ENCODE results near the gene KCNMB2.

Gene KCNMB2

DNA sequence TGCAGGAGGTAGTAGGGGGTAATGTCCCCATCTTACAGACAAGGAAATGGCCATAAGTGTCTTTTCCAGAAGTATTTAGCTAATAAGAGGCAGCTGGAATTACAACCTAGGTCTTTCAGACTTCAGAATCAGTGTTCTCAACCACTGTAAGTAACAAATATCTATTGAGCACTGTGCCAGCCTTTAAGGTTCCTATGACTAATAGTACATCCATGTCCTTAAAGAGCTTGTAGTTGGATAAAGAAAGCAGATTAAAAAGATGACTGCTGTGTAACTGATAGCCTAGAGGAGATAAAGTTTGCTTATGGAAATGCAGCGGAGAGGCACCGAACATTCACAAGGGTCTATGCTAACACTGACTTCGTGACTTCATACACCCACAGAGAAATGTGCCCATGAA, 136.0 kb downstream of the KCNMB2 start:
- Histone ChIP-seq H3K27ac (no peak overlapping the region), H3K9ac (ENCODE audit: insufficient read length) (no peak overlapping the region), H3K9me3 (ENCODE audit: low read depth, low read length) (no peaks in the 10 kb centered on the region), H3K4me3 (no peak overlapping the region), H3K36me3 (ENCODE audit: insufficient read depth, low read length) (no peaks in the 10 kb centered on the region)
- DNase-seq (ENCODE audit: low read depth, low spot score) = no peak
- TF ChIP-seq POLR2AphosphoS5 (IDR thresholded peaks at IDR 0.05; ENCODE audit: borderline replicate concordance, low read depth, low read length) (no peak), EZH2 (IDR thresholded peaks at IDR 0.05) (no peak), FOXP2 (optimal IDR thresholded peaks at IDR 0.05; ENCODE audit: control extremely low read depth, extremely low read length, insufficient read depth) (no peak)

DNA sequence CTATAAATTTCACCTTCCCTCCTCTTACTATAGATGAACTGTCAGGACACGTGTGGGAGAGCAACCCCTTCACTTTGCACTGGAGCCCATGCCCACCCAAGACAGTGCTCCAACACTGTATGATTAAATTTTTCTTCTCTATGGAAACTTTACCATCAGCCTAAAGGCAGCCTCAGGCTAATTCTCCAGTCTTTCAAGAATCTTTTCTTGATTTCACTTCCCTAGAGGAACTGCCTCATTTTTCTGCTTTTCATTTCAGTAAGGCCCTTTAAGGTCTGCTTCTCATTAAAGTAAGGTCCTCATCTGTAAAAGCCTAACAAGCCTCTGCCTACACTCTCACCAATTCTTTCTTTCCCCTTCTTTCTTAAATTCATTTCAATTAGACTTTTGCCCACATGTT, 137.3 kb downstream of the KCNMB2 start:
- DNase-seq (ENCODE audit: low read depth, low spot score) = no peak
- H3K9me3 ChIP-seq (ENCODE audit: low read depth, low read length) = no peaks in the 10 kb centered on the region
- H3K36me3 ChIP-seq (ENCODE audit: insufficient read depth, low read length) = no peaks in the 10 kb centered on the region
- H3K9ac ChIP-seq (ENCODE audit: insufficient read length) = no peak overlapping the region
- no peak overlapping the region for H3K4me3 ChIP-seq
- H3K27ac ChIP-seq = no peak overlapping the region; the same call in 1 of the 2 replicates
- TF ChIP-seq POLR2AphosphoS5 (IDR thresholded peaks at IDR 0.05; ENCODE audit: borderline replicate concordance, low read depth, low read length) (no peak), EZH2 (IDR thresholded peaks at IDR 0.05) (no peak), FOXP2 (optimal IDR thresholded peaks at IDR 0.05; ENCODE audit: control extremely low read depth, extremely low read length, insufficient read depth) (no peak)

DNA sequence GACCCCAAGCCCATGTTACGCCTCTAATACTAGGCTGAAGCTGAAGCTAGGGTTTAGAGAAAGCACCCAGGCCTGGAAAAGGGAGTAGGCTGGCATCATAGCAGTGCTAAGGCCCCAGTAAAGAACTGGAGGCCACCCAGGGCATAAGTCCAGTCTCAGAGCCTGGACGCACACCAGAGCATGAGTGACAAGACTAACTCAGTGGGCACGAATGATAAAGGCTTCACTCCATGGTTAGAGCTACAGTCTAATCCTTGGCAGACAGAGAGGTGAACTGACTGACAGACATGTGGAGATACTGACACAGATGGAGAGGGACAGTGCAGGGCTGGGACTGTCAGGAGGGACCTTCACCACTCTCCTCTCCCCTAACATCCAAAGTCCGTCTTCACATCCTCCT, 139.8 kb downstream of the KCNMB2 start:
- DNase-seq (ENCODE audit: low read depth, low spot score) = no peak
- TF ChIP-seq POLR2AphosphoS5 (IDR thresholded peaks at IDR 0.05; ENCODE audit: borderline replicate concordance, low read depth, low read length) = no peak
- TF ChIP-seq FOXP2 (optimal IDR thresholded peaks at IDR 0.05; ENCODE audit: control extremely low read depth, extremely low read length, insufficient read depth) = no peak
- no peak for TF ChIP-seq EZH2 (IDR thresholded peaks at IDR 0.05)
- Histone ChIP-seq H3K9me3 (ENCODE audit: low read depth, low read length) (no peaks in the 10 kb centered on the region), H3K36me3 (ENCODE audit: insufficient read depth, low read length) (no peaks in the 10 kb centered on the region), H3K4me3 (no peak overlapping the region), H3K9ac (ENCODE audit: insufficient read length) (no peak overlapping the region), H3K27ac (no peak overlapping the region)

DNA sequence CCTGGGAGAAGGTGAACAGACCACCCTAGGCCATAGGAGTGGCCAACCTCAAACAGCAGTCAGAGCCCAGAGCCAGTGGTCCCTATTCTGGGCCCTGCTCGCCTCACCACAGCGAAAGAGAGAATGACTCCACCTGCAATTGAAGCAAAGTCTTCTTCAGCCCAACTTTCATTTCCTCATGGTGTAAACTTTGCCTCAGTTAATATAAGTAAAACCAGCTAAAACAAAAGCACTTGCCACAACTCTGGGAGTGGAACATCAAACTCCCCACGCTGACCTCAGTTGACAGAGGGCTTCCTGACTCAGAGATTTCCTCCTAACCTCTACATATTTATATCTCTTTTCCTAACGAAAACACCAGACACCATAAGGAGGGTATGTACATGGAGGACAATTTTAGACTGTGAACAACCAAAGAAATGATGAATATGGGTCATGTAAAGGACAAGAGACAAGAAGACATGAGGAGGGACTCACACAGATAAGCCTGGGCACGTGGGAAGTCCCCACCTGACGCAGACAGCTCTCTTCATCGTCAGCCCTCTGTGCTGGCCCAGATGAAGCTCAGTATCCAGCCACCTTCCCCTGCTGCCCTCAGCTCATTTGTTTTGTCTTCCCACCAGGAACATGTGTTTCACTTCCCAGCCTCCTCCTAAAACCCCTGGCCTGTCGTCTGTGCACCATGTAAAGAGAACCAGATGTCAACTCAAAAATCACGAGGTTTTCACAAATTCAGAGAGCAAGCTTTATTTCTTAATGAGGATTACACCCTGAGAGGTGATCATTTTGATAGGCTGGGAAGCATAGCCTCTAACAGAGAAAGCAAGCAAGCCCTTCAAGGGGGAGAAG, 140.9 kb downstream of the KCNMB2 start:
- H3K36me3 ChIP-seq (ENCODE audit: insufficient read depth, low read length) = no peaks in the 10 kb centered on the region
- H3K9me3 ChIP-seq (ENCODE audit: low read depth, low read length) = no peaks in the 10 kb centered on the region
- H3K27ac ChIP-seq = no peak overlapping the region
- no peak overlapping the region for H3K9ac ChIP-seq (ENCODE audit: insufficient read length)
- TF ChIP-seq POLR2AphosphoS5 (IDR thresholded peaks at IDR 0.05; ENCODE audit: borderline replicate concordance, low read depth, low read length) (no peak), FOXP2 (optimal IDR thresholded peaks at IDR 0.05; ENCODE audit: control extremely low read depth, extremely low read length, insufficient read depth) (no peak), EZH2 (IDR thresholded peaks at IDR 0.05) (no peak)
- no peak for DNase-seq (ENCODE audit: low read depth, low spot score)
- H3K4me3 ChIP-seq = no peak overlapping the region

DNA sequence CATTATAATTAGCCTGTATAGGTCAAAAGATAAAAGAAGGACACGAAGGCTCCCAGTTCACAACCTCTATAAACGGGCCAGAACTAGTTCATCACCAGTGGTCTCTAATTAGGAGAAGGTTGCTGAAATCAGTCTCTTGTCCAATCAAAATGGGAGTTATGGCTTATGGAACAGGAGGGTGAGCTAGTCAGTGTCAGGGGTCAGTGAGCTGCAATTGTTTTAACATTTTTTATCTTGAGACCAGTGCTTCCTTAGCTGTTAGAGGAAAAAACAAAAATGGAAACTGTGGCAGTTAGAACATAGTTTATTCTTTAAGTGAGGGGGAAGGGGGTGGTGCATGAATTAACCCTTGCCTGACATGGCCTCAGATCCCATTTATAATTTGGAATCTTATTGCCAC, 141.7 kb downstream of the KCNMB2 start:
- Histone ChIP-seq H3K36me3 (ENCODE audit: insufficient read depth, low read length) (no peaks in the 10 kb centered on the region), H3K9ac (ENCODE audit: insufficient read length) (no peak overlapping the region), H3K27ac (no peak overlapping the region), H3K9me3 (ENCODE audit: low read depth, low read length) (no peaks in the 10 kb centered on the region), H3K4me3 (no peak overlapping the region)
- DNase-seq (ENCODE audit: low read depth, low spot score) = no peak
- TF ChIP-seq EZH2 (IDR thresholded peaks at IDR 0.05) (no peak), FOXP2 (optimal IDR thresholded peaks at IDR 0.05; ENCODE audit: control extremely low read depth, extremely low read length, insufficient read depth) (no peak), POLR2AphosphoS5 (IDR thresholded peaks at IDR 0.05; ENCODE audit: borderline replicate concordance, low read depth, low read length) (no peak)

DNA sequence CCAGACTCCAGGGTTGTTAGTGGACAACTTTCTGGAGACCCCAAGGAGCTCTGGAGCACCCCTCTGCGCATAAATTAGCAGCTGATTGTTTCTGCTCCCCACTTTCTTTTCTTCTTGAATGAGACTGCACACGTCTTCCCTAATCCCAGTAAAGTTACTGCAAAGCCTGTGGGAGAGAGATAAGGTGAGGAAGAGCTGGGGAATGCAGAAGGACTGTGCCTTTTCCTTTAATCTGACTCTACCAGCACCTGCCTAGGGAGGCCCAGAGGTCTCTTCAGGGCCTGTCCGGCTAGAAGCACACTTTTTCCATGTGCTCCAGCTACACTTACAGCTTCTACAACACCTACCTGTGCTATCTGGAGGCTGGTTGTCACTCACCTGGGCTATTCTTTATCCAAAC, 143.8 kb downstream of the KCNMB2 start:
- no peaks in the 10 kb centered on the region for H3K36me3 ChIP-seq (ENCODE audit: insufficient read depth, low read length)
- DNase-seq (ENCODE audit: low read depth, low spot score) = no peak
- H3K27ac ChIP-seq = no peak overlapping the region
- H3K9me3 ChIP-seq (ENCODE audit: low read depth, low read length) = no peaks in the 10 kb centered on the region
- no peak for TF ChIP-seq FOXP2 (optimal IDR thresholded peaks at IDR 0.05; ENCODE audit: control extremely low read depth, extremely low read length, insufficient read depth)
- no peak for TF ChIP-seq EZH2 (IDR thresholded peaks at IDR 0.05)
- TF ChIP-seq POLR2AphosphoS5 (IDR thresholded peaks at IDR 0.05; ENCODE audit: borderline replicate concordance, low read depth, low read length) = no peak
- H3K9ac ChIP-seq (ENCODE audit: insufficient read length) = no peak overlapping the region
- H3K4me3 ChIP-seq = no peak overlapping the region

DNA sequence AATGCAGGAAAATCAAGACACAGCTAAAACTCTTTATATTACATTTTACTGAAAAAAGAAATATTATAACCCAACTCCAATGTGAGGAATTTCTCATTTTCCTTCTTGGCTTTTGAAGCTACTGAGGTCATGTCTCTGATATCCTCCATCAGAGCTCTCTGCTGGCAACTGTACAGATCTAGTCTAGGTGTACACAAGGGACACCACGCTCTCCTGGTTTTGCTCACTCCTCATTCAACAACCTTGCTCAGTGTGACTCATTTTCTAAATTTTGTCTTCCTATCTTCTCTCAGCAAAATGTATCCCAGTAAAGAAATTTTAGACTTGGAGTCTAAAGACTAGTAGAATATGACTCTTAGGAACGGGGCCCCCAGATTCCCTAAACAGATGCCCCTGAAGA, 144.3 kb downstream of the KCNMB2 start:
- Histone ChIP-seq H3K4me3 (no peak overlapping the region), H3K27ac (no peak overlapping the region), H3K36me3 (ENCODE audit: insufficient read depth, low read length) (no peaks in the 10 kb centered on the region), H3K9ac (ENCODE audit: insufficient read length) (no peak overlapping the region), H3K9me3 (ENCODE audit: low read depth, low read length) (no peaks in the 10 kb centered on the region)
- no peak for TF ChIP-seq FOXP2 (optimal IDR thresholded peaks at IDR 0.05; ENCODE audit: control extremely low read depth, extremely low read length, insufficient read depth)
- no peak for TF ChIP-seq POLR2AphosphoS5 (IDR thresholded peaks at IDR 0.05; ENCODE audit: borderline replicate concordance, low read depth, low read length)
- no peak for TF ChIP-seq EZH2 (IDR thresholded peaks at IDR 0.05)
- DNase-seq (ENCODE audit: low read depth, low spot score) = no peak

DNA sequence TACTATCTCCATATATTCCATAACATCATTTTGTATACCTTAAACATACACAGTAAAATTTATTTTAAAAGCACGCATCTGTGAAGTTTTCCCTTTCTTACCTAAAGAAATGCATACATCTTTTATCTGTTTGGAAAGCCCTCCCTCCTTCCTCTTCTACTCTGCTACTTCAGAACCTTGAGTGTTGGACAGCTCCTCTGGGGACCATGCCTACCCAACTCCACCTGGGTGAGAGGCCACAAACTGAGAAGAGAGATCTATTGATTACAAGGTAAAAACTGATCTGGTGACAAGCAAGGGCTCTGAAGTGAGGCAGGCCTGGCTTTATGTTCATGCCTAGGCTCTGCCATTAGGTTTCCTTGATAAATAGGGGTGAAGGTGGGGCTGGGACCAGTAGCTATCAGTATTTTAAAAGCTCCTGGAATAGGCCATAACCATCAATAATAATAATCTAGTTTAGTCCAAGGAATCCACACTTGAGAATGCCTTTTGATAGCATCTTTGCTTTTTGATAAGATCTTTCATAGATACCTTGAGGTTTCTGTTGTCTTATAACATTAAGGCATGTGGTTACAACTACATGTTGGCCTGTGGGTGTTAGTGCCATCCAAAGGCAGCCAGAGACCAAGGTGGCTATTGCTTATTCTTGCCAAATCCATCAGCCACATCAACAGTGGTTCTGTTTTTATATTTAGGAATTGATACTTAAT, 148.8 kb downstream of the KCNMB2 start:
- DNase-seq (ENCODE audit: low read depth, low spot score) = no peak
- Histone ChIP-seq H3K4me3 (no peak overlapping the region), H3K27ac (no peak overlapping the region), H3K9ac (ENCODE audit: insufficient read length) (no peak overlapping the region), H3K36me3 (ENCODE audit: insufficient read depth, low read length) (no peaks in the 10 kb centered on the region), H3K9me3 (ENCODE audit: low read depth, low read length) (no peaks in the 10 kb centered on the region)
- TF ChIP-seq EZH2 (IDR thresholded peaks at IDR 0.05) (no peak), POLR2AphosphoS5 (IDR thresholded peaks at IDR 0.05; ENCODE audit: borderline replicate concordance, low read depth, low read length) (no peak), FOXP2 (optimal IDR thresholded peaks at IDR 0.05; ENCODE audit: control extremely low read depth, extremely low read length, insufficient read depth) (no peak)

Measured in SK-N-MC (cell line).